AG09309 (cell line): ENCODE measurements around the gene WDFY3.

ENCODE experiments used
- DNase-seq: peaks from one replicate; pipeline ENCODE4 v3.0.0-alpha.2; 2010; ENCODE audit warnings: low read depth
- H3K4me3 ChIP-seq: 2 replicates; pipeline ENCODE4 v1.5.1; 2011; ENCODE audit warnings: mild to moderate bottlenecking, low read depth, low read length, moderate library complexity; ENCODE audit not compliant: control insufficient read depth
- TF ChIP-seq, protein P1 (sequence below): IDR thresholded peaks from 2 replicates; pipeline ENCODE4 v1.5.1; 2011; ENCODE audit warnings: mild to moderate bottlenecking, low read depth, low read length, inconsistent platforms; ENCODE audit not compliant: insufficient read depth, control insufficient read depth; ENCODE audit errors: missing control alignments

The WDFY3 gene

DNA sequence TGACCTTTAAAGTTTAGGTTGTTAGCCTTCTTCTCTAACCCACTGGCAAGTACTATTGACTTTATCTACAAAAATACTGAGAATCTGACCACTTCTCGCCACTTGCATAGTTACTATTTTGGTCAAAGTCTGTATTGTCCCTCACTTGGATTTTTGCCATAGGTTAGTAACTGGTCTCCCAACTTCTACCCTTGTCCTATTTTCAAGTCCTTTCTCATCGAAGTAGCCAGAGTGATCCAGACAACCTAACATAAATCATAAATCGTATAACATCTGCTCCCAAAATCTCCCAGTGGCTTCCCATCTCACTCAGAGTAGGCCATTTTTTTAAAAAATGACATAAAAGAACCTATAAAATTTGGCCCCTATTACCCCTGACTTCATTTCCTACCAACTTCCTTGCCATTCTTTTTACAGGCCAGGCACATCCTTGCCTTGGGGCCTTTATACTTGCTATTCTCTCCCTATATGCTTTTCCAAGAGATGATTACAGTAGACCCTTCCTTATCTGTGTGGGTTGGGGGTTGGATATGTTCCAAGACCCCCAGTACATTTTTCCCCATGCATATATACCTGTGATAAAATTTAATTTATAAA lies 29.0 kb downstream of the WDFY3 start:
- DNase-seq: no peak
- TF ChIP-seq, protein P1, sequence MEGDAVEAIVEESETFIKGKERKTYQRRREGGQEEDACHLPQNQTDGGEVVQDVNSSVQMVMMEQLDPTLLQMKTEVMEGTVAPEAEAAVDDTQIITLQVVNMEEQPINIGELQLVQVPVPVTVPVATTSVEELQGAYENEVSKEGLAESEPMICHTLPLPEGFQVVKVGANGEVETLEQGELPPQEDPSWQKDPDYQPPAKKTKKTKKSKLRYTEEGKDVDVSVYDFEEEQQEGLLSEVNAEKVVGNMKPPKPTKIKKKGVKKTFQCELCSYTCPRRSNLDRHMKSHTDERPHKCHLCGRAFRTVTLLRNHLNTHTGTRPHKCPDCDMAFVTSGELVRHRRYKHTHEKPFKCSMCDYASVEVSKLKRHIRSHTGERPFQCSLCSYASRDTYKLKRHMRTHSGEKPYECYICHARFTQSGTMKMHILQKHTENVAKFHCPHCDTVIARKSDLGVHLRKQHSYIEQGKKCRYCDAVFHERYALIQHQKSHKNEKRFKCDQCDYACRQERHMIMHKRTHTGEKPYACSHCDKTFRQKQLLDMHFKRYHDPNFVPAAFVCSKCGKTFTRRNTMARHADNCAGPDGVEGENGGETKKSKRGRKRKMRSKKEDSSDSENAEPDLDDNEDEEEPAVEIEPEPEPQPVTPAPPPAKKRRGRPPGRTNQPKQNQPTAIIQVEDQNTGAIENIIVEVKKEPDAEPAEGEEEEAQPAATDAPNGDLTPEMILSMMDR: no peak
- no peak overlapping the region for H3K4me3 ChIP-seq

DNA sequence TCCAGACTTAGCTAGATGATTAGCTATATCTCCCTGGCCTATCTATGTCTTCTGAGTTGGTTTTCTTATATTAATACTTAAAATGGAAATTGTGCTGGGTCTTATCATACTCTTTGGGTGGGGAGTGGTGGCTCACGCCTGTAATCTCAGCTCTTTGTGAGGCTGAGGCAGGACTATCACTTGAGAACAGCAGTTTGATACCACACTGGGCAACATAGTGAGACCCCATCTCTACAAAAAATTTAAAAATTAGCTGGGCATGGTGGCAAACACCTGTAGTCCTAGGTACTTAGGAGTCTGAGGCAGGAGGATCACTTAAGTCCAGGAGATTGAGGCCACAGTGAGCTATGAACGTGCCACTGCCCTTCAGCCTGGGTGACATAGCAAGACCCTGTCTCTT lies 30.4 kb downstream of the WDFY3 start:
- TF ChIP-seq, protein P1: no peak
- H3K4me3 ChIP-seq: no peak overlapping the region
- no peak for DNase-seq

DNA sequence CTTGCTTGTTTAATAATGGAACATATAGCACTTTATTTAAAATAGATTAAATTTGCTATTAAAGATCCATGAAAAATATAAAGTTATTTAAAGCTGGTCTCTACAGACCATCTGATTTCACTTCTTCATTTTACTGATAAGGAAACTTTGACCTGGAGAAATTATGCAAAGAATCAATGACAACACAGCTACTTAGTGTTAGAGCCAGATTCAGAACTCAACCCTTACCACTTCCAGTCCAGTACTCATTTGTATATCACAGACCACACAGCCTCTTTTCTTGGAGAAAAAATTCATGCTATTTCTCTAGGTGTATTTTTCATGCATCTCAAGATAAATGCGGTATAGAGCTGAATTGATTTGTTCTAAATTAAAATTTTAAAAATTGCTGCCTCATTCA lies 34.0 kb downstream of the WDFY3 start:
- H3K4me3 ChIP-seq: no peak overlapping the region
- TF ChIP-seq, protein P1: no peak
- DNase-seq: no peak

DNA sequence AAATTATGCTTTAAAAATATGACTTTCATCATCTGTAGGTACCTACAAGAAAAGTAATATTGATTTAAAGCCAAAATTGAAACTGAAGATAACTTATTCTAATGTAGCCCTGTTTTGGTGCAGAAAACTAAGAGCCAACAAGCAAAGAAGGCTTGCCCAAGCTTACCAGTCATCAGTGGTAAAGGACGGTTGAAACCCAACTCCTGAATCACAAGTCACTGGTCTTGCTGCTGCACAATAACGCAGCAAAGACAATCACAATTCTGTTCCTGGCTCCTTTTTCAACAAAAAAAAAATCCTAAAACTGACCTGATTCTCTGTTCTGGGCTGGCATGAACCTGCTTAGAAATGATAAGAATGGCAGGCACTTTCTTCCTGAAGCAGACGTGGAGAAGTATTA lies 34.5 kb downstream of the WDFY3 start:
- no peak for DNase-seq
- H3K4me3 ChIP-seq: no peak overlapping the region
- TF ChIP-seq, protein P1: no peak

DNA sequence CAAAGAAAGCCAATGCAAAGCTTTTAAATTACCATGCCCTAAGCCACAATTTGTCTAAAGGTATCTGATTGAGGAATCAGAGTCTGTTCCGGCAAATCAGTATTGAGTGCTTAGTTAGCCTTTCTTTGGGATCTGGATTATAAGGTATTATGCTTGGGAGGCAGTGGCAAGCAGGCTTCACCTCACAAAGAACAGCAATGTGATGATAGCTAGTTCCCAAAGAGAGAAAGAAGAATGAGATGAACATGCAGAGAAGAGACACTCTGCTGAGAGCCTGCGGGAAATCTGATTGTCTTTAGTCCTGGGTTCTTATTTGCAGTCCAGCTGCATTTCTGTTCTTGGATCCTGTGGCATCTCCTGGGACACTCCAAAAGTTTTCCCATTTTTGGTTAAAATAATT lies 35.2 kb downstream of the WDFY3 start:
- DNase-seq: no peak
- H3K4me3 ChIP-seq: no peak overlapping the region
- TF ChIP-seq, protein P1: no peak

DNA sequence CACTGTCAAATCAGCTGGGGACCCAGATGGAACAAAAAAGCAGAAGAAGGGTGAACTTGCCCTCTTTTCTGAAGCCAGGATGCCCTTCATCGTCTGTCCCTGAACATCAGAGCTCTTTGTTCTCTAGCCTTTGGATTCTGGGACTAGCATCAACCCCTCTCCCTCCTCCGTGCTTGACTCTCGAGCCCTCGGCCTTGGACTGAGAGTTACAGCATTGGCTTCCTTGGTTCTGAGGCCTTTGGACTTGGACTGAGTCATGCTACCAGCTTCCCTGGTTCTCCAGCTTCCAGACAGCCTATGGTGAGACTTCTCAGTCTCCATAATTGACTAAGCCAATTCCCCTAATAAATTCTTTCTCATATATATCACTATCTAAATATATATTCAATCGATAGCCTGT lies 38.4 kb downstream of the WDFY3 start:
- H3K4me3 ChIP-seq: no peak overlapping the region
- DNase-seq: no peak
- TF ChIP-seq, protein P1: no peak

DNA sequence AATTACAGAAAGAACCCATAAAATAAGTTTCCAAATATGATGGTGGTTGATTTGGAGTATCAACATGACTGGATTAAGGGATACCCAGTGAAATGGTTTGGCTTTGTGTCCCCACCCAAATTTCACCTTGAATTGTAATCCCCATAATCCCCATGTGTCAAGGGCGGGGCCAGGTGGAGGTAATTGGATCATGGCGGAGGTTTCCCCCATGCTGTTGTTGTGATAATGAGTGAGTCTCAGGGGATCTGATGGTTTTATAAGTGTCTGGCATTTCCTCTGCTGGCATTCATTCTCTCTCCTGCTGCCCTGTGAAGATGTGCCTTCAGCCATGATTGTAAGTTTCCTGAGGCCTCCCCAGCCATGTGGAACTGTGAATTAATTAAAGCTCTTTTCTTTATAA lies 39.1 kb downstream of the WDFY3 start:
- no peak overlapping the region for H3K4me3 ChIP-seq
- TF ChIP-seq, protein P1: no peak
- no peak for DNase-seq
